A673 (cell line): ENCODE data around the gene WDR3.

Experiments
- EZH2 ChIP-seq: fragments of 200-600 bp; sonication (generic); IDR thresholded peaks from 2 replicates; pipeline ENCODE4 v1.6.1; 2017; ENCODE audit warnings: borderline replicate concordance, low read depth, mild to moderate bottlenecking, mixed read lengths, antibody characterized with exemption, low read length; ENCODE audit not compliant: poor library complexity, severe bottlenecking
- TF ChIP-seq, protein P1 (sequence below): fragments of 300-800, 200-600 bp; sonication (generic); conservative IDR thresholded peaks from 2 replicates; pipeline ENCODE4 v1.5.1; 2017; ENCODE audit warnings: low read depth, mild to moderate bottlenecking, antibody characterized with exemption, low read length, moderate library complexity, mixed read lengths

DNA sequence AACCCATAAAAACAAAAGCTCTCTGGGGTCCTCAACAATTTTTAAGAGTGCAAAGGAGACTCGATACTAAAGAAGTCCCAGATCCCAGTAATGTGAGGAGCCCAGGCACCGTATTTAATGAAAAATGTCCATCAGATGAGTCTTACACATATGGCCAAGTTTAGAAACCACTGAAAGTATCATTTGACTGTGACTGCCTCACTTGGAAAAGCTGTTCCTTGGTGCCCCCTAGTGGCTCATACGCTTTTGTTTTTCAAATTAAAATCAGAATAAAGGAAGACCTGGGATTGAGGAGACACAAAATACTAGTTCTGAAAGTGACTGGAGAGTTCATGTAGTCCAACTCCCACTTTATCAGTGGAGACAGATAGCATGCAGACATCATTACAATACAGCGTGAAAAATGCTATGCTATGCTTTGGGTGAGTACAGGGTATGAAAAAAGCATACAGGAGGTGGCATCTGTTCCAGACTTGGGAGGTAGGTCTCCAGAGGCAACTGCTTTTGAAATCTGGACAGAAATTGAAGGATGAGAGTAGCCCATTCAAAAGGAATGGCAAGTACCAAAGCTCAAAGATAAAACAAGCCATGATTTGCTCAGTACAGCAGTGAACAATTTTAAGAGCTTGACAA is 33.9 kb upstream of the WDR3 start:
- TF ChIP-seq, protein P1, sequence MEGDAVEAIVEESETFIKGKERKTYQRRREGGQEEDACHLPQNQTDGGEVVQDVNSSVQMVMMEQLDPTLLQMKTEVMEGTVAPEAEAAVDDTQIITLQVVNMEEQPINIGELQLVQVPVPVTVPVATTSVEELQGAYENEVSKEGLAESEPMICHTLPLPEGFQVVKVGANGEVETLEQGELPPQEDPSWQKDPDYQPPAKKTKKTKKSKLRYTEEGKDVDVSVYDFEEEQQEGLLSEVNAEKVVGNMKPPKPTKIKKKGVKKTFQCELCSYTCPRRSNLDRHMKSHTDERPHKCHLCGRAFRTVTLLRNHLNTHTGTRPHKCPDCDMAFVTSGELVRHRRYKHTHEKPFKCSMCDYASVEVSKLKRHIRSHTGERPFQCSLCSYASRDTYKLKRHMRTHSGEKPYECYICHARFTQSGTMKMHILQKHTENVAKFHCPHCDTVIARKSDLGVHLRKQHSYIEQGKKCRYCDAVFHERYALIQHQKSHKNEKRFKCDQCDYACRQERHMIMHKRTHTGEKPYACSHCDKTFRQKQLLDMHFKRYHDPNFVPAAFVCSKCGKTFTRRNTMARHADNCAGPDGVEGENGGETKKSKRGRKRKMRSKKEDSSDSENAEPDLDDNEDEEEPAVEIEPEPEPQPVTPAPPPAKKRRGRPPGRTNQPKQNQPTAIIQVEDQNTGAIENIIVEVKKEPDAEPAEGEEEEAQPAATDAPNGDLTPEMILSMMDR = peak; percentile 83
- no peak for TF ChIP-seq EZH2
